ENCODE data around the gene VPS35L.

DNA sequence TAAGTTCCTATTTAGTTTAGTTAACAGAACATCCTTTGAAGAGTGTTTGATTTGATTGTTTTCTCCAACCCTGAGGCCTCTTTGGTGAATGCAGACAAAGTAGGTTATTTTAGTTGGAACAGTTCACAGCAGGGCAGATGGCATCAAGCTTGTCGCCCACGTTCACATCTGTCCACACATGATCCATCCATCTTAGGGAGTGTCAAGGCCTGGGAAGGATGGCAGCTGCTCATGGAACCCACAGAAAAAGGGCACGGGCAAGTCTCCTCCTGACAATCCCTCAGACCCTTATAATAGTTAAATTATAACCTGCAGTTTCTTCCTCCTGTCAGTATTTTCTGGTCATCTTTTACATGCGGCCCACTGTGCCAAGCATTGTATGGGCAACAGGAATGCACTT, 102.3 kb downstream of the VPS35L start:
- TF ChIP-seq CTCF (IDR thresholded peaks at IDR 0.05; ENCODE audit: poor library complexity) (no peak), EZH2 (IDR thresholded peaks at IDR 0.05; ENCODE audit: borderline replicate concordance) (no peak), EZH2phosphoT487 (IDR thresholded peaks at IDR 0.05; ENCODE audit: low read depth, severe bottlenecking, unreplicated experiment) (no peak)

All from hepatocyte (in vitro differentiated cells).